Activated CD4-positive, alpha-beta T cell treated with anti-CD3 and anti-CD28 coated beads for 1 hour (primary cell): ENCODE results near the gene TDP1.

Experiments used
- DNase-seq: peaks from one replicate; pipeline ENCODE4 v3.0.0-alpha.2; 2020

Gene TDP1

GRCh38 chr14:89955745-89956660, at the start of gene TDP1:
Gene TDP1, plus strand, starts transcription at chr14:89955927. Its CDS starts 7,188 bp downstream, at chr14:89963115.
- peak; percentile 96 for DNase-seq

GRCh38 chr14:89906000-89906399, 49.7 kb upstream of the TDP1 start:
- no peak for DNase-seq

GRCh38 chr14:89907655-89908054, 48.1 kb upstream of the TDP1 start:
- DNase-seq = no peak

DNA sequence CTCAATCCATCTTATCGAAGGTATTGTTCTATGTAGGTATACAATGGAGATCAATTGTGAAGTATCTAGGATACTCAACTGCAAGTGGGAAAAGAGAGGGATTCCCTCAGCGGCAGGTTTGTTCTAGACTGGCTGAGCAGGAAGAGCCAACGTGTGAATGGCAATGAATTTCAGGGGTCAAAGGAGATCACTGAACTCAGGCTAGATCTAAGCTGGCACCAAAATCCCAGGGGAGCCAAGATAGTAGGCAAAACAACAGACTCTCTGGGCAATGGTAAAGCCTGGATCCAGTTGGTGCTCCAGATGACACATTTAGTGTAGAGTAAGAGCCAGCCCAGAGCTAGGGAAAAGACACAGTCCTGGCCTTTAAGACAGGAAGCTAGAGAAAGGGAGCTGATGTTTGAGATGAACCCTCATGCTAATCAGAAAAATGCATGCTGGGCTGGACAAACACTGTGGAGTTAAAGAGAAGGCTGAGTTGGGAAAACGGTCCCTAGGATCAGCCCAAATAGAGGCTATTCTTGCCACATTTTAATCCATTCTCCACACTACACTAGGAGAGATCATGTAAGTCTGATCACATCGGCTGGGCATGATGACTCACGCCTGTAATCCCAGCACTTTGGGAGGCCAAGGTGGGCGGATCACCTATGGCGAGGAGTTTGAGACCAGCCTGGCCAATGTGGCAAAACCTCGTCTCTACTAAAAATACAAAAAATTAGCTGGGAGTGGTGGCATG, 46.8 kb upstream of the TDP1 start:
- no peak for DNase-seq

DNA sequence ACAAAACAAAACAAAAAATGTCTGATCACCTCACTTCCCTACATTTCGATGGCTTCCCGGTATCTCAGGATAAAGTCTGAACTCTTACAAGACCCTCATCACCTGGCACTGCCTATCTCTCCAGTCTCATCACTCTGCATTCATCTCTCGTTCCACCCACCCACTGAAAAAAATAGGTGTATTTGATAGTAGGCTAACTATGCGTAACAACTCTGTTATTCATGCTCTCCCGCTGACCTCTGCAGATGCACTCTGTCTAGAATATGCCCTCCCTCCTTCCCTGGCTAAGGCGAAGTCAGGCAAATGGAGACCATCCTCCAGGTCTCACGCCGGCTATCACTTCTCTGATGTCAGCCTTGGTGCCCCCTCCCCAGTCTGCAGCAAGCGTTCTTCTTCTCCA, 46.1 kb upstream of the TDP1 start:
- DNase-seq = no peak

DNA sequence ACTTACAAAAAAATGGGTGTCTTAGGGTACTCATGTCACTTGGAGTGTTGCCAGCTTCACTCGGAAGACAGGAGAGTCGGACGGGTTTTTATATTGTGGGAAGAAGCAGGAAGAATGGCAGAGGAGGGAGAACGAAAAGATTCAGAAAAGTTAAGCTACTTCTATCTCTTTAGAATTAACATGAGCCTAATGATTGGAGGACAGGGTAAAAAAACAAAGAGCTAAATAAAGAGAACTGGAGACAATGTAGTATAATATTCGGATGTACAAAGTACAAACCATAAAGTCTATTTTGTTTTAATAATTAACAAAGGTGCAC, 45.1 kb upstream of the TDP1 start:
- DNase-seq = no peak

DNA sequence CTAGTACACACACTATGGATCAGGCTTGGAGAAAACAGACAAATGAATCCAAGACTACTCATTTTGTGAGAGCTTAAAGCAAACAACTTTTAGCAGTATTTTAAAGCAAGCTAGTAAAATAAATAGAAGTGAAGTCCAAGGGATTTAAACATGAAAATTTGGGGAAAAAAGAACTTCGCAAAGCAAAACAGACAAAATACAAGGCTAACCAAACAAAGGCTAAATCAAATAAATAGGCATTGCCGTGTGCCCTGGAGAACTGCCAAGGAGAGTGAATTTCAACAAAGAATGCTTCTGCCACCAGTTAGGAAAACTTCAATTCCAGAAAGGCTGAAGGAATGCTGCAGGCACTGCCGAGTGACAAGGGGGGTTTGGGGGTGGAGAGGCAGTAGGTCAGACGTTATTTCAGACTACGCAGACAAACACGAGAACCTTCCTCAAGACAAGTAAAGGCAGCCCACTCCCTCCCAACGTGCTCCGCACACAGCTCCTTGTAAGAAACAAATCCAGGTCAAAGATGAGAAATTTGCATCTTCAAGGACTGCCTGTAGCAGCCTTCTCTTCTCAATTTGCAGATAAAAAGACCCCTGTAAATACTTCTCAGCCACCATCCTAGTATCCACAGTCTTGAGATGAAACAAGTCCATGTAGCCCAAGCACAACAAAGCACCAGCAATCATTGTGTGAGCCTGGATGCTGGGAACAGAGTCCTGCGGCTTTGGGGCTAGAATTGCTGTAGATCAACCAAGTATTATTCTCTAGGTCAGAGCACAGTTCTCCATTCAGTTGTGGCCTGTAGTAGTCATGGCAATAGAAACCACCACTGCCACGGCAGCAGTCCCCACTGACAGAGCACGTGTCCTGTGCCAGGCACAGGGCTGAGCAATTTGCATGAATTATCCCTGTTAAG, 44.5 kb upstream of the TDP1 start:
- DNase-seq = no peak

GRCh38 chr14:89912221-89912620, 43.5 kb upstream of the TDP1 start:
- DNase-seq = no peak

- no peak for DNase-seq
These were observed 43.0 kb upstream of the TDP1 start for GRCh38 chr14:89912667-89913211.

DNA sequence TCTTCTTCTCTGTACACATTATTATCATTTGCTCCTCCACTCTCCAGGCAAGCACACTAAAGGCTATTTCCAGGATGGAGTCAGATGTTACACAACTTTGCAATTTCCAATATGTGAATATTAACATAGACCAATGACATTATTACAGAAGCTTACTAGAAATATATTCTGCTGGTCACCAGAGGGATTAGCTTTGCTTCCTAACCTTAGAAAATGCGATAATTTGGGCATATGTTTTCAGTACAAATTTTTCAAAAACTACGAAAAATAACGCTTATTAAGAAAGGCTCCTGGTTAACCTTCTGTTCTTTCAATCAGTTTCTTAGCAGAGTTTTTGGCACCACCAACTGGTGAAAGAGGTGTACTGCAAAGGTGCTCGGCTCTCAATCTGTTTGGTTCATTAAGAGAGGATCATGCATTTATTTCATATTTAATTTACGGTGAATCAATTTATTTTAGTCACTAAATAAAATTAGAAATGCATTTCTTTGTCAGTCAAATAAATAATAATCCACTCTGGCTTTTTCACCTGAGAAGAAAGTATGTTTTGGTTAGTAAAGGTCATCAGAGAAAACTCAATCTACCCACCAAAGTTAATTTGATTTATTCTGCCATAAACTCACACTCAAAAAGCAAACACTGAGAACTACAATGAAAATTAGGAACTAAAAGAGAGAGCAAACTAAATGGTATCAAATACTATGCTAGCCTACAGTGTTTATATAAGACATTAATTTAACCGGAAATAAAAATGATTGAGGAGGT, 40.4 kb upstream of the TDP1 start:
- DNase-seq = peak; percentile 29

GRCh38 chr14:89918721-89919120, 37.0 kb upstream of the TDP1 start:
- no peak for DNase-seq

DNA sequence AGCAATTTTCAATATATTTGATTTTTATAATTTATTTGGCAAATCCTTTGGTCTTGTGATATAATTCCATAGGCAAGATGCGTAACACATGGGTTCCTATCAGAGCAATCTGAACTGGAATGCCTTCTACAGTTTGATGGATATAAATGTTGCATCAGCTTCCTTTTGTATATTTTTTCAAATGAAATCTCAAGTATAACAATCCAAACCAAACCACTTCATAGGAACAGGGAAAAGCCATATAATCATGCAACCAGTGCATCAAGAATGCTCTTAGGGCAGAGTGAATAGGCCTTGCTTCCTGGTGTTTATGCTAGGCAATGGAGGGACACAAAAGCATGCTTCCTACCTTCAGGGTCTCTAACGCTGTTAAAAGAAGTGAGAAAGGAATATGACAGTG, 35.7 kb upstream of the TDP1 start:
- no peak for DNase-seq

DNA sequence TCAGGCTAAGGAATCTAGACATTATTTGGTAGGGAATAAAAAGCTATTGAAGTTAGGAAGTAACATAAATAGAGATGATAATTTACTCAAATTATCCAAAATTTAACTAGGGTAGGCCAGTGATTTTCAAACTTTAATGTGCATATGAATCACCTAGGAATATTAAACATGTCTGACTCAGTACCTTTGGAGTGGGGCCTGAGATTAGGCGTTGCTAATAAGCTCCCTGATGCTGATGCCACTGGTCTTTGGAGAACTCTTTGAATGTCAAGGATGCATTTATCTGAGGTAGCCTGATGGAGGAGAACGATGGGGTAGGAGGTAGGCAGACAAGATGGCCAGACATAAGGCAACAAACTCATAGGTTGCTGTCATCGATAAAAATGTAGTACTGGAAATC, 34.4 kb upstream of the TDP1 start:
- DNase-seq = no peak

- DNase-seq = no peak
These were observed 33.5 kb upstream of the TDP1 start for GRCh38 chr14:89922031-89922907.

- DNase-seq = no peak
These were observed 31.5 kb upstream of the TDP1 start for GRCh38 chr14:89924268-89924667.

- no peak for DNase-seq
These were observed 29.0 kb upstream of the TDP1 start for GRCh38 chr14:89926694-89927093.

DNA sequence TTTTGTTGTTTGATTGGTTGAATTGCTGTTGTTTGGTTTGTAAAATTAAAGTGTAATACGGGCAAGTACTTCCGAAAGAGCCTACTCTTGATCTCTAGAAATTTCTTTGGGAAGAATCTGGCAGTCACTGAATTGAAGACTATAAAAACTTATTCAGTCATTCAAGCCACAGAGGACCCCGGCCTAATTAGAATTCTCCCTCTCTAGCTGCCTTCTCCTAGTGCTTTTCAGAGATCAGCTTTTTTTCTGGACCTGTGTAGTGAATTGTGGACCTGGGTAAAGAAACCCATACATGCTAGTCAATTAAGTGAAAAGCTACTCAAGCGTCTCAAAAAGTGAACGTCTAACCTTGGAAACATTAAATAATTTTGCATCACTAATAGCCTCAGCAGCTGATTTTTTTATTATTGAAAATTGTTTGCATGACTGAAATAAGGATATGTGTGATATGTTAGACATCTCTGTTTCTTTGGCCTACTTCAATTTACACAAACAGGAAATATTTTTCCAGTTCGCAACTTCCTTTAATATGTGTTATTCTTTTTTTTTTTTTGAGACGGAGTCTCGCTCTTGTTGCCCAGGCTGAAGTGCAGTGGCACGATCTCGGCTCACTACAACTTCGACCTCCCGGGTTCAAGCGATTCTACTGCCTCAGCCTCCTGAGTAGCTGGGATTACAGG, 28.4 kb upstream of the TDP1 start:
- DNase-seq = no peak

- no peak for DNase-seq
These were observed 22.7 kb upstream of the TDP1 start for GRCh38 chr14:89933002-89933401.

DNA sequence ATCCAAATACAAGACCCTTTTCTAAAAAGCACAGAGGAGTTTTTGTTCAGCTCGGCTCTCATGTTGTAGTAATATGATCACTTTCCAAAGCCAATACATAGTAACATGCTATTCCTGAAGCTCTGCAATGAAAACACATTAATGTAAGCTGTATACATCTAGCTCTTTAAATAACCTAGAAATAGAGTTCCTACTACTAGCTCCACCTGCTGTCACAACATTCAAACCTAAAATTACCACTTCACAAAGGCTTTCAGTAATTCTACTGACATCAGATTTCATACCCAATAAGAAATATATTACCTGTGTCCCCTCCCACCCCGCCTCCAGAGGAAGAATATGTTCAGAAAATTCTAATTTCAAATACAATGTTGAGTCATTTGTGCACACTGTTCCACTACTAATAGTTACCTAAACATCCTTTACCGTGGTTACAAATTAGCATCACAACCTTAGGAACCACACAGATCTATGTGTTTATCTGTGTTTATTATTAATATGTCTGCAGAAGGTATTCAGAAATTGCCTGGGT, 19.0 kb upstream of the TDP1 start:
- DNase-seq = no peak

GRCh38 chr14:89941830-89942377, 13.8 kb upstream of the TDP1 start:
- DNase-seq = no peak
